ENCODE measurements around the gene PLAGL2.

PLAGL2 gene

GRCh38 chr20:32231847-32232246, 24.3 kb upstream of the PLAGL2 start:
- no peak for DNase-seq (ENCODE audit: extremely low read depth, low read depth)
- no peak overlapping the region for H3K4me3 ChIP-seq (replicated peaks; ENCODE audit: low read depth, low read length)
- TF ChIP-seq CTCF (IDR thresholded peaks at IDR 0.05; ENCODE audit: low read depth, low read length, missing control alignments), result no peak

- no peak for TF ChIP-seq CTCF (IDR thresholded peaks at IDR 0.05; ENCODE audit: low read depth, low read length, missing control alignments)
- no peak overlapping the region for H3K4me3 ChIP-seq (replicated peaks; ENCODE audit: low read depth, low read length)
- no peak for DNase-seq (ENCODE audit: extremely low read depth, low read depth)
Measured at GRCh38 chr20:32231245-32231644, 23.7 kb upstream of the PLAGL2 start.

- no peak for TF ChIP-seq CTCF (IDR thresholded peaks at IDR 0.05; ENCODE audit: low read depth, low read length, missing control alignments)
- H3K4me3 ChIP-seq (replicated peaks; ENCODE audit: low read depth, low read length), result no peak overlapping the region
- DNase-seq (ENCODE audit: extremely low read depth, low read depth), result no peak
Measured at GRCh38 chr20:32230707-32231106, 23.2 kb upstream of the PLAGL2 start.

GRCh38 chr20:32229251-32229747, 21.8 kb upstream of the PLAGL2 start:
- no peak for DNase-seq (ENCODE audit: extremely low read depth, low read depth)
- no peak overlapping the region for H3K4me3 ChIP-seq (replicated peaks; ENCODE audit: low read depth, low read length)
- TF ChIP-seq CTCF (IDR thresholded peaks at IDR 0.05; ENCODE audit: low read depth, low read length, missing control alignments), result no peak

- H3K4me3 ChIP-seq (replicated peaks; ENCODE audit: low read depth, low read length), result no peak overlapping the region
- no peak for TF ChIP-seq CTCF (IDR thresholded peaks at IDR 0.05; ENCODE audit: low read depth, low read length, missing control alignments)
- no peak for DNase-seq (ENCODE audit: extremely low read depth, low read depth)
Measured at GRCh38 chr20:32227744-32228688, 20.5 kb upstream of the PLAGL2 start.

GRCh38 chr20:32227306-32227705, 19.8 kb upstream of the PLAGL2 start:
- no peak overlapping the region for H3K4me3 ChIP-seq (replicated peaks; ENCODE audit: low read depth, low read length)
- no peak for DNase-seq (ENCODE audit: extremely low read depth, low read depth)
- TF ChIP-seq CTCF (IDR thresholded peaks at IDR 0.05; ENCODE audit: low read depth, low read length, missing control alignments), result no peak

All from HFF-Myc (cell line).